Stomach (tissue), 9 donors: Measurements from ENCODE around the gene MYL9. TPM values are rescaled to one million over a fixed set of nuclear protein-coding genes. Genes with fewer than 3 reads are reported as not detected.

Experiments
- DNase-seq, 2 donors: peaks; one replicate each; pipeline versions ENCODE4 v3.0.0 to v3.0.0-alpha.2; 2013 to 2019
- H3K27ac ChIP-seq, 5 donors: fragments of 200-600 bp in 4 of 5; sonication (generic) in 4 of 5; one replicate each; pipeline ENCODE4 v1.5.1; 2013 to 2019; ENCODE audit warnings: mild to moderate bottlenecking in 1 of 5, moderate library complexity in 1 of 5
- H3K27me3 ChIP-seq, 3 donors: fragments of 200-600 bp; sonication (generic); one replicate each; pipeline ENCODE4 v1.5.1; 2017 to 2019; ENCODE audit warnings: mixed run types in 1 of 3
- H3K36me3 ChIP-seq, 4 donors: fragments of 200-600 bp; sonication (generic); 1 replicate in 3 of 4; 2 replicates in 1 of 4; pipeline ENCODE4 v1.5.1; 2016 to 2019
- H3K4me1 ChIP-seq, 4 donors: fragments of 200-600 bp; sonication (generic); one replicate each; pipeline ENCODE4 v1.5.1; 2016 to 2019
- H3K4me3 ChIP-seq, 4 donors: fragments of 200-600 bp; sonication (generic) in 3 of 4; one replicate each; pipeline ENCODE4 v1.5.1; 2016 to 2019; ENCODE audit warnings: mild to moderate bottlenecking in 1 of 4
- H3K9me3 ChIP-seq, 4 donors: fragments of 200-600 bp; sonication (generic); one replicate each; pipeline ENCODE4 v1.5.1; 2016 to 2019
- CTCF ChIP-seq, 7 experiments: fragments of 450-650 bp in 4 of 7; fragments of 200-600 bp in 3 of 7; sonication (generic) in 3 of 7; IDR thresholded peaks; one replicate each; pipeline ENCODE4 v1.5.1; 2016 to 2019; ENCODE audit warnings: antibody characterized with exemption in 7 of 7, control low read depth in 2 of 7, mild to moderate bottlenecking in 1 of 7
- EP300 ChIP-seq: sonication (generic); formaldehyde crosslinking; IDR thresholded peaks from one replicate; pipeline ENCODE4 v1.6.1; 2017; ENCODE audit warnings: antibody characterized with exemption
- POLR2A ChIP-seq, 4 donors: fragments of 450-650 bp; IDR thresholded peaks; one replicate each; pipeline ENCODE4 v1.6.1; 2016; ENCODE audit warnings: antibody characterized with exemption in 4 of 4, control low read depth in 2 of 4, mild to moderate bottlenecking in 1 of 4, moderate library complexity in 1 of 4
- POLR2AphosphoS5 ChIP-seq, 3 donors: sonication (generic); formaldehyde crosslinking; IDR thresholded peaks; one replicate each; pipeline ENCODE4 v1.6.1; 2016; ENCODE audit warnings: antibody characterized with exemption in 3 of 3
- WGBS, 5 donors: extraction: QIAGEN DNeasy Blood & Tissue Kit in 3 of 5; methylation state at CpG; one replicate each; pipeline versions ENCODE4 v1.1.5 to v1.1.7; 2013 to 2018; 5-methylcytosine and 5-hydroxymethylcytosine counted together
- intact Hi-C: fragments of 100-400 bp; cut with DNase I; formaldehyde crosslinking; loops from one replicate; pipeline ENCODE4 v1.15.1; 2023; ENCODE audit warnings: low total_unique reads
- polyA plus RNA-seq, 3 donors: library from polyadenylated mRNA; stranded (reverse); fragments of 200-250 nt; gene quantifications; one replicate each; pipeline ENCODE4 v1.2.3, GENCODE V29; 2013
- total RNA-seq, 5 donors: library from RNA; depleted of rRNA; stranded (reverse); fragments of >200 nt; gene quantifications; one replicate each; pipeline versions ENCODE4 v1.1.0 to v1.2.3, GENCODE V29; 2014 to 2016
- donor health status: healthy with polysubstance abuse.
- donor health status: Bipolar disorder and iron deficiency.
- donor health status: healthy.

MYL9 gene
- total and polyA plus RNA-seq, 8 donors = 33.0 to 941 (median 223) TPM

GRCh38 chr20:36532822-36533221 is 8.5 kb upstream of the MYL9 start:
- Histone ChIP-seq H3K4me3 (no peak overlapping the region), H3K9me3 (no peaks in the 10 kb centered on the region), H3K36me3 (peaks cover under 1 to 18% (median 12%) of the 10 kb centered on the region in 4 donors), H3K4me1 (peaks cover 0 to 5% (median 0%) of the 10 kb centered on the region in 4 donors), H3K27me3 (no peaks in the 10 kb centered on the region), H3K27ac (no peak overlapping the region)
- intact Hi-C loops = no loop called here
- WGBS, 5 donors = 80 to 91% (median 89%) methylated on average over 3 of the region's 3 CpGs
- TF ChIP-seq POLR2A (IDR thresholded peaks at IDR 0.05) (no peak), POLR2AphosphoS5 (IDR thresholded peaks at IDR 0.05) (no peak)
- DNase-seq = no peak

DNA sequence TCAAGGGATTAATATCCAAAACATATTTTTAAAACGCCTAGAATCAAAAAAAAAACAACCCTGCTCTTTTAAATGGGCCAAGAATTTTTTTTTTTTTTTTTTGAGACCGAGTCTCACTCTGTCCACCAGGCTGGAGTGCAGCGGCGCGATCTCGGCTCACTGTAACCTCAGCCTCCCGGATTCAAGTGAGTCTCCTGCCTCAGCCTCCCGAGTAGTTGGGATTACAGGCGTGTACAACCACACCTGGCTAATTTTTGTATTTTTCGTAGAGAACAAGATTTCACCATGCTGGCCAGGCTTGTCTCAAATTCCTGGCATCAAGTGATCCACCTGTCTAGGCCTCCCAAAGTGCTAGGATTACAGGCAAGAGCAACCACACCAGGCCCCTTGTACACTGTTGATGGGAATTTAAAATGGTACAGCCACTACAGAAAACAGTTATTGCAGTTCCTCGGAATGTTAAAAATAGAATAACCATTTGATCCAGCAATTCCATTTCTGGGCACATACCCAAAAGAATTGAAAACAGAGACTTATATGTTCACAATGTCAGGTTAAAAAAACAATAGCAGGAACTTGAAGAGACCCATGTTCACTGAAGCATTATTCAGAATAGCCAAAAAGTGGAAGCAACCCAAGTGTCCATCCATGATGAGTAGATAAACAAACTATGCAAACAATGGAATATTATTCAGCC is 3.1 kb upstream of the MYL9 start:
- intact Hi-C loops = no loop called here
- H3K9me3 ChIP-seq = no peaks in the 10 kb centered on the region
- no peak overlapping the region for H3K4me3 ChIP-seq
- 63 to 83% (median 80%) methylated on average over 11 of the region's 11 CpGs for WGBS, 5 donors
- H3K27me3 ChIP-seq = no peaks in the 10 kb centered on the region
- DNase-seq = peak in 1 of 2 donors; percentile 46
- no peaks in the 10 kb centered on the region for H3K36me3 ChIP-seq
- H3K4me1 ChIP-seq = peaks cover 5 to 30% (median 19%) of the 10 kb centered on the region in 4 donors
- H3K27ac ChIP-seq = peak overlapping the region in 4 of 5 donors; percentile 38 to 93 (median 66)
- TF ChIP-seq EP300 (no peak), POLR2AphosphoS5 (IDR thresholded peaks at IDR 0.05) (no peak), CTCF (IDR thresholded peaks at IDR 0.05) (no peak), POLR2A (IDR thresholded peaks at IDR 0.05) (no peak)

DNA sequence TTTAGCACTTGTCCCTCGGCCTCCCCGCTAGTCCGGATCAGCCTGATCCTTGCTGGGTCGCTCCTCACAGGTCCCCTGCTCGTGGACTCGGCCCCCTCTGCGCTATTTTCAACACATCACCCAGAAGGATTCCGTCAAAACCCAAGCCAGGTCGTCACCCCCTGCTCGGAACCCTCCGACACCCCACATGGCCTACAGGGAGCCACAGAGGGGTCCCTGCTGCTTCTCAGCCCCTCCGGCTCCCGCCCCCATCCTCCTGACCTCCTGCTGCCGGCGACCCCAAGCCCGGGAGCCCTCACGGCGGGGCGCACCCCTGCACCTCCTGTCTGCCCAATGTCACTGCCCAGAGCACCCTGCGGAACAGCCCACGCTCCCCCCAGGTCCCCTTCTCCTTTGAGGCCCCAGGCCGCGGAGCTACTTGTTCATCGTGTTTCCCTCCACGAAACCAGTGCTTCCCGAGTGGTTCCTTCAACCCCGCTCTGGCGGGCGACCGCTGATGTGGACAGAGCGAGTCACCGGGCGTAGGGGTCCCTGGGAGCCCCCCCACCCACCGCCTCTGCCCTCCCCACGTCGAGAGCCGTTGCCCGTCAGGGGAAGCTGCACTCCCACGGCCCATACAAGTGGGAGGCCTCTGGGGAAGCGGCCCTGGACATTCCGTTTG is 638 bp upstream of the MYL9 start:
- H3K4me1 ChIP-seq = peaks cover 5 to 55% (median 39%) of the 10 kb centered on the region in 4 donors
- intact Hi-C loops = no loop called here

DNA sequence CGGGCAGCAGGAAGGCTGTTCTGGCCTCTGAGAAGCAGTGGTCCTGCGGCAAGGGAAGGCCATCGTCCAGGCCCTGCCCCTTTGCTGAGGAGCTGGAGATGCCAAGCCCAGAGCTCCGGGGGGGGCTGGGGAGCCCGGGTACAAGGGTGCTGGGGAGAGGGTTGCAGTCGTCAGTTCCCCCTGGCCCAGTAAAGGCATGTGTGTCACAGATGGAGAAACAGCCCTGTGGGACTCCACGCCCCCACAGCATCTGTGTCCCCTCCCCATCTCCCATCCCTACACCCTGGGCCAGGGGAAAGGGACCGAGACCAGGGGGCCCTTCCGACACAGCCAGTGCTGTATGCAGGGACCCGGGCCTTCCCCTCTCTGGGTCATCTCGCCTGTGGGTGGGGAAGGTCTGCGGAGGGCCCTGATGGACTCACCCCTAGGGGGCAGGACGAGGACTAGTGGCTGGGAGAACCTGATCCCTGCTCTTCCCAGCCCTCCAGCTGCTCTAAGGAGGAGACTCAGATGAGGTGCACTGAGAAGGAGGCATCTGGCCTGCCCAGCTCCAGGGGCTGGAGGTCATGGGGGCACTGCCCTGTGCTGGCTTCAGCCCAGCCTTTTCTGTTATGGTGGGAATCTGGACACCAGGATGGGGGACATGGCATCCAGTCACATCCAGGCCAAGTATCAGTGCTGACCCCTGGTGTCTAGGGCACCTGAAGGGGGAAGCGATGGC is 609 bp downstream of the MYL9 start:
- WGBS, 5 donors = 24 to 46% (median 40%) methylated on average over 7 to 14 of the region's 14 CpGs
- Histone ChIP-seq H3K36me3 (peaks cover 0 to 23% (median 9%) of the 10 kb centered on the region in 4 donors), H3K27ac (peak overlapping the region; percentile 77 to 93 (median 91)), H3K9me3 (no peaks in the 10 kb centered on the region), H3K4me1 (peaks cover 5 to 66% (median 45%) of the 10 kb centered on the region in 4 donors), H3K27me3 (no peaks in the 10 kb centered on the region), H3K4me3 (peak overlapping the region; percentile 62 to 77 (median 72))
- peak in 1 of 2 donors; percentile 66 for DNase-seq
- intact Hi-C loops = no loop called here
- TF ChIP-seq CTCF (IDR thresholded peaks at IDR 0.05) = peak in 5 of 7 experiments; percentile 21 to 35 (median 33)
- no peak for TF ChIP-seq POLR2A (IDR thresholded peaks at IDR 0.05)
- no peak for TF ChIP-seq EP300
- TF ChIP-seq POLR2AphosphoS5 (IDR thresholded peaks at IDR 0.05) = no peak

More for the DNA sequence above, 638 bp upstream of the MYL9 start:
- no peak for TF ChIP-seq POLR2AphosphoS5 (IDR thresholded peaks at IDR 0.05)
- TF ChIP-seq POLR2A (IDR thresholded peaks at IDR 0.05) = no peak
- TF ChIP-seq EP300 = no peak
- no peak for TF ChIP-seq CTCF (IDR thresholded peaks at IDR 0.05)
- DNase-seq = no peak
- WGBS, 5 donors = 47 to 57% (median 49%) methylated on average over 25 to 41 of the region's 41 CpGs
- H3K4me3 ChIP-seq = peak overlapping the region; percentile 62 to 77 (median 72)
- H3K36me3 ChIP-seq = peaks cover 0 to 11% (median 3%) of the 10 kb centered on the region in 4 donors
- peak overlapping the region; percentile 16 to 93 (median 91) for H3K27ac ChIP-seq
- no peaks in the 10 kb centered on the region for H3K27me3 ChIP-seq
- no peaks in the 10 kb centered on the region for H3K9me3 ChIP-seq
